CD14-positive monocyte (primary cell): Measurements from ENCODE around the gene IRF6. TPM values are rescaled to one million over a fixed set of nuclear protein-coding genes. Genes with fewer than 3 reads are reported as not detected.

Source experiments
- DNase-seq, 3 donors: peaks; one replicate each; pipeline ENCODE4 v3.0.0-alpha.2; 2011 to 2022
- H2AFZ ChIP-seq: 2 replicates; pipeline ENCODE4 v1.6.0; 2012; ENCODE audit warnings: mild to moderate bottlenecking, low read depth, low read length, inconsistent platforms; ENCODE audit not compliant: insufficient read depth, poor library complexity, severe bottlenecking
- H3K27ac ChIP-seq, 2 donors: 1 replicate in 1 of 2; 2 replicates in 1 of 2; pipeline ENCODE4 v1.5.1; 2012 to 2013; ENCODE audit warnings: low read length in 2 of 2, control low read depth in 1 of 2, inconsistent platforms in 1 of 2, low read depth in 1 of 2, mild to moderate bottlenecking in 1 of 2
- H3K27me3 ChIP-seq, 2 donors: one replicate each; pipeline versions ENCODE4 v1.6.0 to v1.6.1; 2011 to 2013; ENCODE audit warnings: low read length in 2 of 2; ENCODE audit not compliant: control insufficient read depth in 2 of 2, insufficient read depth in 2 of 2
- H3K36me3 ChIP-seq, 2 donors: replicated peaks in 1 of 2; 1 replicate in 1 of 2; 2 replicates in 1 of 2; pipeline versions ENCODE4 v1.5.1 to v1.6.1; 2012 to 2013; ENCODE audit warnings: low read length in 2 of 2, control low read depth in 1 of 2, inconsistent platforms in 1 of 2, mild to moderate bottlenecking in 1 of 2; ENCODE audit not compliant: insufficient read depth in 2 of 2, control insufficient read depth in 1 of 2
- H3K4me1 ChIP-seq, 2 donors: 1 replicate in 1 of 2; 2 replicates in 1 of 2; pipeline versions ENCODE4 v1.5.1 to v1.6.1; 2012 to 2013; ENCODE audit warnings: low read length in 2 of 2, control low read depth in 1 of 2, inconsistent platforms in 1 of 2, mild to moderate bottlenecking in 1 of 2, moderate library complexity in 1 of 2; ENCODE audit not compliant: insufficient read depth in 2 of 2, control insufficient read depth in 1 of 2
- H3K4me2 ChIP-seq: replicated peaks from 2 replicates; pipeline ENCODE3; 2012; ENCODE audit warnings: low read length, moderate library complexity, mild to moderate bottlenecking; ENCODE audit not compliant: poor library complexity, severe bottlenecking; ENCODE audit errors: extremely low read depth
- H3K4me3 ChIP-seq, 3 experiments: fragments of 200-600 bp in 1 of 3; sonication (generic) in 1 of 3; replicated peaks in 1 of 3; 1 replicate in 2 of 3; 2 replicates in 1 of 3; pipeline ENCODE4 v1.5.1; 2011 to 2013; ENCODE audit warnings: low read length in 3 of 3, mild to moderate bottlenecking in 3 of 3, control low read depth in 2 of 3, low read depth in 2 of 3, inconsistent platforms in 1 of 3, moderate library complexity in 1 of 3
- H3K79me2 ChIP-seq: 2 replicates; pipeline ENCODE4 v1.6.0; 2012; ENCODE audit warnings: mild to moderate bottlenecking, control low read depth, inconsistent platforms, low read length, moderate library complexity; ENCODE audit not compliant: insufficient read depth
- H3K9ac ChIP-seq: 2 replicates; pipeline ENCODE4 v1.6.0; 2017; ENCODE audit warnings: low read length, mild to moderate bottlenecking; ENCODE audit not compliant: insufficient read depth, poor library complexity, severe bottlenecking
- H3K9me3 ChIP-seq, 2 donors: replicated peaks in 1 of 2; 1 replicate in 1 of 2; 2 replicates in 1 of 2; pipeline versions ENCODE4 v1.5.1 to v1.6.1; 2012 to 2013; ENCODE audit warnings: low read length in 2 of 2, control low read depth in 1 of 2; ENCODE audit not compliant: control insufficient read depth in 1 of 2, insufficient read depth in 1 of 2
- H4K20me1 ChIP-seq: 2 replicates; pipeline ENCODE4 v1.6.0; 2012; ENCODE audit warnings: mild to moderate bottlenecking, low read length, control low read depth, moderate library complexity; ENCODE audit not compliant: insufficient read depth
- H3K27ac Mint-ChIP-seq, 7 donors: one replicate each; pipeline ENCODE4 v1.8.0; 2020; ENCODE audit warnings: mild to moderate bottlenecking in 7 of 7, mixed read lengths in 7 of 7, moderate library complexity in 6 of 7, inconsistent platforms in 2 of 7
- H3K27me3 Mint-ChIP-seq, 3 donors: one replicate each; pipeline ENCODE4 v1.8.0; 2021 to 2022; ENCODE audit warnings: low read depth in 3 of 3, mild to moderate bottlenecking in 3 of 3, mixed read lengths in 3 of 3, moderate library complexity in 3 of 3, inconsistent platforms in 1 of 3
- H3K36me3 Mint-ChIP-seq, 2 donors: one replicate each; pipeline ENCODE4 v1.8.0; 2020; ENCODE audit warnings: mixed read lengths in 2 of 2, inconsistent platforms in 1 of 2, mild to moderate bottlenecking in 1 of 2
- H3K4me1 Mint-ChIP-seq: one replicate; pipeline ENCODE4 v1.8.0; 2020; ENCODE audit warnings: mild to moderate bottlenecking, mixed read lengths
- H3K4me3 Mint-ChIP-seq, 2 donors: one replicate each; pipeline ENCODE4 v1.8.0; 2020; ENCODE audit warnings: mild to moderate bottlenecking in 2 of 2, mixed read lengths in 2 of 2, moderate library complexity in 1 of 2
- H3K9me3 Mint-ChIP-seq, 7 donors: one replicate each; pipeline ENCODE4 v1.8.0; 2020 to 2022; ENCODE audit warnings: mixed read lengths in 7 of 7, mild to moderate bottlenecking in 6 of 7, moderate library complexity in 6 of 7, inconsistent platforms in 2 of 7
- CTCF ChIP-seq: fragments of 200-600 bp; IDR thresholded peaks from one replicate; pipeline ENCODE4 v1.8.0; 2022; ENCODE audit warnings: antibody characterized with exemption, mild to moderate bottlenecking
- WGBS: methylation state at CpG from one replicate; pipeline ENCODE4 v1.1.5; 2013; ENCODE audit warnings: missing lambda C conversion rate; ENCODE audit not compliant: insufficient coverage; 5-methylcytosine and 5-hydroxymethylcytosine counted together
- intact Hi-C, 2 donors: fragments of 100-400 bp; cut with micrococcal nuclease; formaldehyde crosslinking; loops; one replicate each; pipeline versions ENCODE4 v1.15.0 to v1.15.1; 2023
- polyA plus RNA-seq, 3 donors: library from polyadenylated mRNA; depleted of rRNA in 1 of 3; unstranded in 2 of 3; stranded (reverse) in 1 of 3; fragments of 300-500 nt in 2 of 3; fragments of >200 nt in 1 of 3; fragmentation: Illumina TruSeq in 2 of 3; gene quantifications; 1 replicate in 2 of 3; 2 replicates in 1 of 3; pipeline ENCODE4 v1.2.3, GENCODE V29; 2012 to 2021

The IRF6 gene
- polyA plus RNA-seq, 3 donors: 0.21 to 0.62 (median 0.35) TPM

GRCh38 chr1:209844695-209845407 is 38.9 kb upstream of the IRF6 start:
- Mint-ChIP-seq H3K27me3 (no peaks in the 10 kb centered on the region), H3K27ac (no peak overlapping the region), H3K9me3 (no peaks in the 10 kb centered on the region), H3K4me1 (peaks cover 4% of the 10 kb centered on the region), H3K36me3 (peaks cover 91 to 94% of the 10 kb centered on the region in 2 donors), H3K4me3 (no peak overlapping the region)
- peaks cover 80 to 98% of the 10 kb centered on the region in 2 donors for H3K36me3 ChIP-seq
- no peak overlapping the region for H3K4me3 ChIP-seq
- H3K27ac ChIP-seq: peak overlapping the region in 1 of 2 donors; percentile 23
- TF ChIP-seq CTCF: no peak
- H3K79me2 ChIP-seq: no peaks in the 10 kb centered on the region
- intact Hi-C loops: no loop called here
- H4K20me1 ChIP-seq: no peaks in the 10 kb centered on the region
- DNase-seq: no peak
- H3K4me1 ChIP-seq: no peaks in the 10 kb centered on the region
- no peak overlapping the region for H3K4me2 ChIP-seq
- no peaks in the 10 kb centered on the region for H3K9me3 ChIP-seq
- H3K27me3 ChIP-seq: no peaks in the 10 kb centered on the region
- H3K9ac ChIP-seq: no peak overlapping the region
- WGBS: 88% methylated on average over 4 of the region's 6 CpGs
- H2AFZ ChIP-seq: no peak overlapping the region

DNA sequence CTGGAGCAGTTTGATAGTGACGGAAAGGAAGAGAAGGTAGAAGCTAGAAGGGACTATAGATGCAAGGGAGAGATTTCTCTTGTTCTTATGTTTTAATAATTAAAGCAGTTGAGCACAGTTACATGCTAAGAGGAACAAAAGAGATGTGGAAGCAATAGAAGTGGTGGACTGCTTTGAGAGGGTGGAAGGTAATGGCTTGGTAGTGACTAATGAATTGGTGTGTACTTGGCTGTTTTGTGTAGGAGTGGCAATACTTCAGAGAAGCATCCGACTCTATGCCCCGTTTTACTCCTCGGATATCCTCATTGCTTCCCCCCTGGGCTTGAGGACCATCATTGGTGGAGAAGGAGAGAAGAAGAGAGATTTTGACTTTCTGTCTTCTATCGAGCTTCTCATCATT is 34.7 kb upstream of the IRF6 start:
- Histone ChIP-seq H3K4me2 (no peak overlapping the region), H3K4me3 (no peak overlapping the region), H3K36me3 (peaks cover 94 to 99% of the 10 kb centered on the region in 2 donors), H2AFZ (no peak overlapping the region), H4K20me1 (no peaks in the 10 kb centered on the region), H3K79me2 (no peaks in the 10 kb centered on the region), H3K9ac (no peak overlapping the region), H3K9me3 (no peaks in the 10 kb centered on the region), H3K27me3 (no peaks in the 10 kb centered on the region), H3K27ac (no peak overlapping the region), H3K4me1 (no peaks in the 10 kb centered on the region)
- peaks cover 92 to 97% of the 10 kb centered on the region in 2 donors for H3K36me3 Mint-ChIP-seq
- H3K9me3 Mint-ChIP-seq: no peaks in the 10 kb centered on the region
- H3K27ac Mint-ChIP-seq: peak overlapping the region in 2 of 7 donors; percentile 26 to 27
- 100% methylated on average over 2 of the region's 5 CpGs for WGBS
- no peak for TF ChIP-seq CTCF
- peaks cover 2% of the 10 kb centered on the region for H3K4me1 Mint-ChIP-seq
- DNase-seq: no peak
- intact Hi-C loops: no loop called here
- no peaks in the 10 kb centered on the region for H3K27me3 Mint-ChIP-seq
- H3K4me3 Mint-ChIP-seq: no peak overlapping the region
